GM23338 (cell line): ENCODE measurements around the gene SHB.

Experiments
- CREB1 ChIP-seq: fragments of 250-450 bp; sonication (Bioruptor Pico); IDR thresholded peaks from 2 replicates; pipeline ENCODE4 v1.5.0; 2020; ENCODE audit warnings: low read depth, mild to moderate bottlenecking, moderate library complexity
- EZH2 ChIP-seq: fragments of 200-600 bp; sonication (generic); IDR thresholded peaks from one replicate; pipeline ENCODE4 v1.8.0; 2017; ENCODE audit warnings: antibody characterized with exemption, mild to moderate bottlenecking, low read depth; ENCODE audit not compliant: unreplicated experiment
- EZH2phosphoT487 ChIP-seq: fragments of 200-600 bp; sonication (generic); IDR thresholded peaks from one replicate; pipeline ENCODE4 v1.8.1; 2018; ENCODE audit warnings: antibody characterized with exemption; ENCODE audit not compliant: unreplicated experiment
- JUNB ChIP-seq: IDR thresholded peaks from one replicate; pipeline ENCODE4 v1.6.1; 2016; ENCODE audit warnings: antibody characterized with exemption; ENCODE audit not compliant: unreplicated experiment
- POLR2AphosphoS5 ChIP-seq: IDR thresholded peaks from 2 replicates; pipeline ENCODE4 v1.6.1; 2016; ENCODE audit warnings: antibody characterized with exemption, low read depth
- TF ChIP-seq, protein P1 (sequence below), 2 experiments: fragments of 200-600 bp in 1 of 2; sonication (generic) in 1 of 2; conservative IDR thresholded peaks; 2 replicates each; pipeline versions ENCODE4 v1.5.1 to v1.6.1; 2016 to 2017; ENCODE audit warnings: antibody characterized with exemption in 2 of 2, low read depth in 2 of 2, mild to moderate bottlenecking in 2 of 2, moderate library complexity in 1 of 2
- TF ChIP-seq, protein P2 (sequence below): IDR thresholded peaks from one replicate; pipeline ENCODE4 v1.6.1; 2018; ENCODE audit warnings: antibody characterized with exemption; ENCODE audit not compliant: unreplicated experiment
- TF ChIP-seq, protein P3 (sequence below): IDR thresholded peaks from 2 replicates; pipeline ENCODE4 v1.6.1; 2016; ENCODE audit warnings: antibody characterized with exemption

DNA sequence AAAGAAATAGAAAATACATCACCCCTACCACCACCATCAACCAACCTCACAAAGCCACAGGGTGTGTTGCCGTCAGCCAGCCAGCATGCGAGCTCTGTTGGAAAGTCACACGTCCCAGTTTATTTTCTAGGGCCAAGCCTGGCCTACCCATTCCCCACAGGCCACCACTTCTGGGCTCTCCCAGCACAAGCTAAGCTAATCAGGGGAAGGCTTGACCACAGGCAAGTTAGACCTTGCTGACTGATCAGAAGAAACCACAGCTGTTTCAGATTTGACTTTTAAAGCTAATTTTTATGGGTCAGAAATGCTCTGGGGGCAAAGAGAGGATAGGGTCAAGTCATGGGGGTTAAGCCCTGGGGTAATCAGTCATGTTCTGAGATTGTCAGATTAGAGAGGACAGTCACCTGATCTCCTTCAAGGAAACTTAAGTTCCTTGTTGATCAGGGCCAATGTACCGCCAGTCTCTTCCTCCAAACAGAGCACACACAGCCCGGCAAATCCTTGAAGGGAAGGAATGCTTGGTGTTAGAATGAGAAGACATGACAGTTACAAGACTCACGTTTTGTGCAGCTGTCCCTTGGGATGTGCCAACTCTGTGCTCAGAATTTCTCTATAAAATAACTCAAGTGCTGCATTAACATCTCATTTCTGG lies 7.6 kb downstream of the SHB start:
- TF ChIP-seq, protein P1, sequence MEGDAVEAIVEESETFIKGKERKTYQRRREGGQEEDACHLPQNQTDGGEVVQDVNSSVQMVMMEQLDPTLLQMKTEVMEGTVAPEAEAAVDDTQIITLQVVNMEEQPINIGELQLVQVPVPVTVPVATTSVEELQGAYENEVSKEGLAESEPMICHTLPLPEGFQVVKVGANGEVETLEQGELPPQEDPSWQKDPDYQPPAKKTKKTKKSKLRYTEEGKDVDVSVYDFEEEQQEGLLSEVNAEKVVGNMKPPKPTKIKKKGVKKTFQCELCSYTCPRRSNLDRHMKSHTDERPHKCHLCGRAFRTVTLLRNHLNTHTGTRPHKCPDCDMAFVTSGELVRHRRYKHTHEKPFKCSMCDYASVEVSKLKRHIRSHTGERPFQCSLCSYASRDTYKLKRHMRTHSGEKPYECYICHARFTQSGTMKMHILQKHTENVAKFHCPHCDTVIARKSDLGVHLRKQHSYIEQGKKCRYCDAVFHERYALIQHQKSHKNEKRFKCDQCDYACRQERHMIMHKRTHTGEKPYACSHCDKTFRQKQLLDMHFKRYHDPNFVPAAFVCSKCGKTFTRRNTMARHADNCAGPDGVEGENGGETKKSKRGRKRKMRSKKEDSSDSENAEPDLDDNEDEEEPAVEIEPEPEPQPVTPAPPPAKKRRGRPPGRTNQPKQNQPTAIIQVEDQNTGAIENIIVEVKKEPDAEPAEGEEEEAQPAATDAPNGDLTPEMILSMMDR (conservative IDR thresholded peaks at IDR 0.05; ENCODE audit: low read depth in 2 of 2) = no peak
- no peak for TF ChIP-seq POLR2AphosphoS5
- TF ChIP-seq, protein P2, sequence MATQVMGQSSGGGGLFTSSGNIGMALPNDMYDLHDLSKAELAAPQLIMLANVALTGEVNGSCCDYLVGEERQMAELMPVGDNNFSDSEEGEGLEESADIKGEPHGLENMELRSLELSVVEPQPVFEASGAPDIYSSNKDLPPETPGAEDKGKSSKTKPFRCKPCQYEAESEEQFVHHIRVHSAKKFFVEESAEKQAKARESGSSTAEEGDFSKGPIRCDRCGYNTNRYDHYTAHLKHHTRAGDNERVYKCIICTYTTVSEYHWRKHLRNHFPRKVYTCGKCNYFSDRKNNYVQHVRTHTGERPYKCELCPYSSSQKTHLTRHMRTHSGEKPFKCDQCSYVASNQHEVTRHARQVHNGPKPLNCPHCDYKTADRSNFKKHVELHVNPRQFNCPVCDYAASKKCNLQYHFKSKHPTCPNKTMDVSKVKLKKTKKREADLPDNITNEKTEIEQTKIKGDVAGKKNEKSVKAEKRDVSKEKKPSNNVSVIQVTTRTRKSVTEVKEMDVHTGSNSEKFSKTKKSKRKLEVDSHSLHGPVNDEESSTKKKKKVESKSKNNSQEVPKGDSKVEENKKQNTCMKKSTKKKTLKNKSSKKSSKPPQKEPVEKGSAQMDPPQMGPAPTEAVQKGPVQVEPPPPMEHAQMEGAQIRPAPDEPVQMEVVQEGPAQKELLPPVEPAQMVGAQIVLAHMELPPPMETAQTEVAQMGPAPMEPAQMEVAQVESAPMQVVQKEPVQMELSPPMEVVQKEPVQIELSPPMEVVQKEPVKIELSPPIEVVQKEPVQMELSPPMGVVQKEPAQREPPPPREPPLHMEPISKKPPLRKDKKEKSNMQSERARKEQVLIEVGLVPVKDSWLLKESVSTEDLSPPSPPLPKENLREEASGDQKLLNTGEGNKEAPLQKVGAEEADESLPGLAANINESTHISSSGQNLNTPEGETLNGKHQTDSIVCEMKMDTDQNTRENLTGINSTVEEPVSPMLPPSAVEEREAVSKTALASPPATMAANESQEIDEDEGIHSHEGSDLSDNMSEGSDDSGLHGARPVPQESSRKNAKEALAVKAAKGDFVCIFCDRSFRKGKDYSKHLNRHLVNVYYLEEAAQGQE = no peak
- TF ChIP-seq JUNB = no peak
- no peak for TF ChIP-seq EZH2
- no peak for TF ChIP-seq CREB1 (CRISPR knock-in tag)
- no peak for TF ChIP-seq EZH2phosphoT487
- TF ChIP-seq, protein P3, sequence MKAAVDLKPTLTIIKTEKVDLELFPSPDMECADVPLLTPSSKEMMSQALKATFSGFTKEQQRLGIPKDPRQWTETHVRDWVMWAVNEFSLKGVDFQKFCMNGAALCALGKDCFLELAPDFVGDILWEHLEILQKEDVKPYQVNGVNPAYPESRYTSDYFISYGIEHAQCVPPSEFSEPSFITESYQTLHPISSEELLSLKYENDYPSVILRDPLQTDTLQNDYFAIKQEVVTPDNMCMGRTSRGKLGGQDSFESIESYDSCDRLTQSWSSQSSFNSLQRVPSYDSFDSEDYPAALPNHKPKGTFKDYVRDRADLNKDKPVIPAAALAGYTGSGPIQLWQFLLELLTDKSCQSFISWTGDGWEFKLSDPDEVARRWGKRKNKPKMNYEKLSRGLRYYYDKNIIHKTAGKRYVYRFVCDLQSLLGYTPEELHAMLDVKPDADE = no peak
